COLO668 (cell line): Measurements from ENCODE around the gene ANXA4.

ENCODE experiments used
- DNase-seq: peaks from one replicate; lab custom pipeline; 2025; ENCODE audit not compliant: unreplicated experiment; lab: John Stamatoyannopoulos, UW

Gene ANXA4

GRCh38 chr2:69837533-69837932 lies 95.6 kb downstream of the ANXA4 start:
- DNase-seq = no peak

DNA sequence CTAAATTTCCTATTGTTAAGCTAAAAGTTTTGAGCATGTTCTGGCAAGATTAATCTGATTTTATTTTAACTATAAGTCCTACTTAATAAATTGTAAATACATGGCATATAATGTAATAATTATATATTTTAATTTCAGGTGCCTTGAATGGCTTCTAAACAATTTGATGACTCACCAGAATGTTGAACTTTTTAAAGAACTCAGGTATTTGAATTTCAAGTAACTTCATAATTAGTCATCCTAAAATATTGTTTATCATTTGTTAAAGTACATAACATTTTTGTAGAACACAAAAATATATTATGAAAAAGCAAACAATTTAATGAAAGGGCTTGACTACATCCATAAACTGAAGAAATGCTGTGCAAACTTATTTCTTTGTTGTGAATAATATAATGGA lies 102.1 kb downstream of the ANXA4 start:
- no peak for DNase-seq

GRCh38 chr2:69844560-69844959 lies 102.6 kb downstream of the ANXA4 start:
- DNase-seq = no peak

GRCh38 chr2:69846182-69847067 lies 104.5 kb downstream of the ANXA4 start:
- no peak for DNase-seq

DNA sequence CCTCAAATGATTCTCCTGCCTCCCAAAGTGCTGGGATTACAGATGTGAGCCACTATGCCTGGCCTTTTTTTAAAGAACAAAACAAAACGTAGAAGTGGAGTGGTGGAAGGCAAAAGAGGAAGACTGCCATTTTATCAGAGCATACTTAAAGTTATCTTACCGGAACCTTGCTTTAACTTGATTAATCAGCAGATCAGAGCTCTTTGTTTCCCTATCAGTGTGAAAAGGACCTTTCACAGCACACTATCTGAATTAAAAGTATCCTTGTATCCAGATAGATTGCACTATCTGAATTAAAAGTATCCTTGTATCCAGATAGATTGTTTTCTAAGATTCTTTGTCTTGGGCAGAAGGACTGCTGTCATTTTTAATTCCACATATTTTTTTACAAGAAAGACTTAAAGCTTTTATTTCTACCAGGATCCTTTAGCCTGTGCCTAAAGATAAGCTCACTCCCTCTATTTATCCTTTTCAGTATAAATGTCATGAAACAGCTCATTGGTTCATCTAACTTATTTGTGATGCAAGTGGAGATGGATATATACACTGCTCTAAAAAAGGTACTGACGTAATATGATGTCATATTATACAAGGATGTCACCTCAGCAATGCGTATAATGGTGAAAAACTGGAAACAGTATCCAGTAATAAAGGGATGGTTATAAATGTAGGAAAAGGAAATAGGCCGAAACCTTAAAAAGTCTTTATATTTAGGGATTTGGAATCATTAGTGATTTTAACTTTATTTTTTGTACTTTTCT lies 105.3 kb downstream of the ANXA4 start:
- DNase-seq = no peak

DNA sequence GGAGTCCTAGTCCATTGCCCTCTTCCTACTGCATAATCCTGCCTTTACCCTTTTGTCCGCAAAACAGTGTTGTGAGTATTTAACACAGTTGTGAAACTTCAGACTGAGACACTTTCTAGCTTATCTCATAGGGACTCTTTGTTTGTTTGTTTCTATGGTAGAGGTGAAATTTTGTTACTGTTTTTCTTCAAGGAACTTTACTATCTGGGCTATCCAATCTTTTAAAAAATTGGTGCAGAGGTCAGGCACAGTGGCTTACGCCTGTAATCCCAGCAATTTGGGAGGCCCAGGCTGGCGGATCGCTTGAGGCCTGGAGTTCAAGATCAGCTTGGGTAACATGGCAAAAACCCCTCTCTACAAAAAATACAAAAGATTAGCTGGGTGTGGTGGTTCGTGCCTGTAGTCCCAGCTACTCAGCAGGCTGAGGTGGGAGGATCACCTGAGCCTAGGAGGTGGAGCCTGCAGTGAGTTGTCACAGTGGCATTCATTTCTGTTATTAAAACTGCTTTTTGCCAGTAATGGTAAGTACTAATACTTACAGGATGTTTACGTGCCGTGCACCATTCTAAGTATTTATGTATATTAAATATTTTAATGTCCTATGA lies 106.4 kb downstream of the ANXA4 start:
- DNase-seq = no peak

GRCh38 chr2:69858261-69858660 lies 116.3 kb downstream of the ANXA4 start:
- no peak for DNase-seq

DNA sequence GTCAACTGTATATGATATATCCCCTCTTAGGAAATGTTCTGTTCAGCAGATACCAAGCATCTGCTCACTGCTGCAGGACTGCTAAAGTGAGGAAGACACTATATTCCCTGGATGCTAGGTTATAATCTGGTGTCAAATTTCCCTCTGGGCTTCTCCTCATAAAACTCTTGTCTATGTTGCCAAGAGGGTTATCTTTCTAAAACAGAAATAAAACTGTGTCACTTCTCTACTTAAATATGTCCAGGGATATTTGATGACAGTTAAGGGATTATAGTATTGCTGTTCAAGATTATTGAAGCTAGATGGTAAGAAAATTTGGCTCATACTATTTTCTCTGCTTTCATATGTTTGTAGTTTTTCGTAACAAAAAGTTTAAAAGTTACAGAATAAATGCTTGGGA lies 121.4 kb downstream of the ANXA4 start:
- no peak for DNase-seq
